ENCODE results near the gene ACAD11.

GRCh38 chr3:132555306-132556035 is 104.1 kb downstream of the ACAD11 start:
- no peak for TF ChIP-seq CTCF (IDR thresholded peaks at IDR 0.05; ENCODE audit: low read depth, low read length, missing input control)
- TF ChIP-seq REST (IDR thresholded peaks at IDR 0.05) = no peak
- TF ChIP-seq RAD21 (IDR thresholded peaks at IDR 0.05) = no peak
- TF ChIP-seq MAX (IDR thresholded peaks at IDR 0.05) = no peak
- no peak for TF ChIP-seq JUND (IDR thresholded peaks at IDR 0.05)
- no peak for TF ChIP-seq YY1 (IDR thresholded peaks at IDR 0.05)
- TF ChIP-seq ZBTB33 (IDR thresholded peaks at IDR 0.05) = no peak
- no peak for TF ChIP-seq GABPA (IDR thresholded peaks at IDR 0.05 in 1 of 2, conservative IDR thresholded peaks at IDR 0.05 in 1 of 2)
- no peak for TF ChIP-seq FOXA1 (IDR thresholded peaks at IDR 0.05)
- TF ChIP-seq TAF1 (conservative IDR thresholded peaks at IDR 0.05) = no peak
- no peak for TF ChIP-seq SP1 (IDR thresholded peaks at IDR 0.05)
- TF ChIP-seq RXRA (IDR thresholded peaks at IDR 0.05) = no peak

All from liver (tissue), 3 donors.